Measurements from ENCODE around the gene CHRM1.

Gene CHRM1

GRCh38 chr11:62879235-62879978, 41.8 kb downstream of the CHRM1 start:
- H3K27me3 ChIP-seq (ENCODE audit: insufficient read depth, poor library complexity, severe bottlenecking): no peaks in the 10 kb centered on the region
- TF ChIP-seq, protein P1, sequence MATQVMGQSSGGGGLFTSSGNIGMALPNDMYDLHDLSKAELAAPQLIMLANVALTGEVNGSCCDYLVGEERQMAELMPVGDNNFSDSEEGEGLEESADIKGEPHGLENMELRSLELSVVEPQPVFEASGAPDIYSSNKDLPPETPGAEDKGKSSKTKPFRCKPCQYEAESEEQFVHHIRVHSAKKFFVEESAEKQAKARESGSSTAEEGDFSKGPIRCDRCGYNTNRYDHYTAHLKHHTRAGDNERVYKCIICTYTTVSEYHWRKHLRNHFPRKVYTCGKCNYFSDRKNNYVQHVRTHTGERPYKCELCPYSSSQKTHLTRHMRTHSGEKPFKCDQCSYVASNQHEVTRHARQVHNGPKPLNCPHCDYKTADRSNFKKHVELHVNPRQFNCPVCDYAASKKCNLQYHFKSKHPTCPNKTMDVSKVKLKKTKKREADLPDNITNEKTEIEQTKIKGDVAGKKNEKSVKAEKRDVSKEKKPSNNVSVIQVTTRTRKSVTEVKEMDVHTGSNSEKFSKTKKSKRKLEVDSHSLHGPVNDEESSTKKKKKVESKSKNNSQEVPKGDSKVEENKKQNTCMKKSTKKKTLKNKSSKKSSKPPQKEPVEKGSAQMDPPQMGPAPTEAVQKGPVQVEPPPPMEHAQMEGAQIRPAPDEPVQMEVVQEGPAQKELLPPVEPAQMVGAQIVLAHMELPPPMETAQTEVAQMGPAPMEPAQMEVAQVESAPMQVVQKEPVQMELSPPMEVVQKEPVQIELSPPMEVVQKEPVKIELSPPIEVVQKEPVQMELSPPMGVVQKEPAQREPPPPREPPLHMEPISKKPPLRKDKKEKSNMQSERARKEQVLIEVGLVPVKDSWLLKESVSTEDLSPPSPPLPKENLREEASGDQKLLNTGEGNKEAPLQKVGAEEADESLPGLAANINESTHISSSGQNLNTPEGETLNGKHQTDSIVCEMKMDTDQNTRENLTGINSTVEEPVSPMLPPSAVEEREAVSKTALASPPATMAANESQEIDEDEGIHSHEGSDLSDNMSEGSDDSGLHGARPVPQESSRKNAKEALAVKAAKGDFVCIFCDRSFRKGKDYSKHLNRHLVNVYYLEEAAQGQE (IDR thresholded peaks at IDR 0.05; ENCODE audit: insufficient replicate concordance, low read depth): no peak
- TF ChIP-seq, protein P2, sequence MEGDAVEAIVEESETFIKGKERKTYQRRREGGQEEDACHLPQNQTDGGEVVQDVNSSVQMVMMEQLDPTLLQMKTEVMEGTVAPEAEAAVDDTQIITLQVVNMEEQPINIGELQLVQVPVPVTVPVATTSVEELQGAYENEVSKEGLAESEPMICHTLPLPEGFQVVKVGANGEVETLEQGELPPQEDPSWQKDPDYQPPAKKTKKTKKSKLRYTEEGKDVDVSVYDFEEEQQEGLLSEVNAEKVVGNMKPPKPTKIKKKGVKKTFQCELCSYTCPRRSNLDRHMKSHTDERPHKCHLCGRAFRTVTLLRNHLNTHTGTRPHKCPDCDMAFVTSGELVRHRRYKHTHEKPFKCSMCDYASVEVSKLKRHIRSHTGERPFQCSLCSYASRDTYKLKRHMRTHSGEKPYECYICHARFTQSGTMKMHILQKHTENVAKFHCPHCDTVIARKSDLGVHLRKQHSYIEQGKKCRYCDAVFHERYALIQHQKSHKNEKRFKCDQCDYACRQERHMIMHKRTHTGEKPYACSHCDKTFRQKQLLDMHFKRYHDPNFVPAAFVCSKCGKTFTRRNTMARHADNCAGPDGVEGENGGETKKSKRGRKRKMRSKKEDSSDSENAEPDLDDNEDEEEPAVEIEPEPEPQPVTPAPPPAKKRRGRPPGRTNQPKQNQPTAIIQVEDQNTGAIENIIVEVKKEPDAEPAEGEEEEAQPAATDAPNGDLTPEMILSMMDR (IDR thresholded peaks at IDR 0.05; ENCODE audit: insufficient read depth, low read length): no peak
- no peak for DNase-seq (ENCODE audit: low read depth in 1 of 2, low spot score in 1 of 2)
- H3K27ac ChIP-seq (replicated peaks): peak overlapping the region; percentile 98
- peak overlapping the region; percentile 51; the same call in 1 of the 2 replicates for H3K4me3 ChIP-seq (replicated peaks; ENCODE audit: insufficient read depth, low read length)

DNA sequence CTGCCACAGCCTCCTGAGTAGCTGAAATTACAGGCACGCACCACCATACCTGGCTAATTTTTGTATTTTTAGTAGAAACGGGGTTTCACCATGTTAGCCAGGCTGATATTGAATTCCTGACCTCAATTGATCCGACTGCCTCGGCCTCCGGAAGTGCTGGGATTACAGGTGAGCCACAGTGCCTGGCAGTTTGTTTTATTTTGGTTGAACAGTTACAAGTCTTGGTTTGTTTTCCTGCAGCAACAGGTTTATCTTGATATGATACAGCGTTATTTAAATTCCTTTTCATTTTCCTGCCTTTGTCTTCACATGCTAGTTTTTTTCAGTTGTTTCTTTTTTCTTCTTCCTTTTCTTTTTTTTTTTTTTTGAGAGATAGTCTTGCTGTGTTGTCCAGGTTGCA, 44.5 kb downstream of the CHRM1 start:
- Histone ChIP-seq H3K27me3 (ENCODE audit: insufficient read depth, poor library complexity, severe bottlenecking) (no peaks in the 10 kb centered on the region), H3K27ac (replicated peaks) (no peak overlapping the region), H3K4me3 (replicated peaks; ENCODE audit: insufficient read depth, low read length) (no peak overlapping the region)
- DNase-seq (ENCODE audit: low read depth in 1 of 2, low spot score in 1 of 2): no peak
- TF ChIP-seq GABPA (IDR thresholded peaks at IDR 0.05; ENCODE audit: low read depth) (no peak), SPI1 (IDR thresholded peaks at IDR 0.05; ENCODE audit: borderline replicate concordance, low read depth) (no peak)
- TF ChIP-seq, protein P2 (IDR thresholded peaks at IDR 0.05; ENCODE audit: insufficient read depth, low read length): no peak
- TF ChIP-seq, protein P1 (IDR thresholded peaks at IDR 0.05; ENCODE audit: insufficient replicate concordance, low read depth): no peak

DNA sequence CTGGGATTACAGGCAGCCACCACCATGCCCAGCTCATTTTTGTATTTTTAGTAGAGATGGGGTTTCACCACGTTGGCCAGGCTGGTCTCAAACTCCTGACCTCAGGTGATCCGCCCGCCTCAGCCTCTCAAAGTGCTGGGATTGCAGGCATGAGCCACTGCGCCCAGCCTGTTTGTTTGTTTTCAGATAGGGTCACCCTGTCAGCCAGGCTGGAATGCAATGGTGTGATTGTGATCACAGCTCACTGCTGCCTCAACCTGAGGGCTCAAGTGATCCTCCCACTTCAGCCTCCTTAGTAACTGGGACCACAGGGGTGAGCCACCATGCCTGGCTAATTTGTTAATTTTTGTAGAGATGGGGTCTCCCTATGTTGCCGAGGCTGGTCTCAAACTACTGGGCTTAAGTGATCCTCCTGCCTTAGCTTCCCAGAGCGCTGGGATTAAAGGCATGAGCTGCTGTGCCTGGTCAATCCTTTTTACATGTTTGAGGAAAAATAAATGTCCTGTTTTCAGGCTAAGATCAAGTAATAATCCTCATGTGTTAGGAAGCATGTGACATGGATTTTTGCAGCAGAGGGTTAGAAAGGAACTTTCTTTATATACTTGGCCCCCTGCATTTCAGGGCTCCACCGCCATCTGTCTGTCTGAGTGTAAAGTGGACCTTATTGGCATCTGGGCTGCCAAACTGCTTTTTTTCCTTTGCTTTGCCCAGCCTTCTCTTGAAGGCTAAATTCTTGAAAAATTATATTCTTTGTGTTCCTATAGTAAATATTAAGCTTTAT, 45.3 kb downstream of the CHRM1 start:
- Histone ChIP-seq H3K27me3 (ENCODE audit: insufficient read depth, poor library complexity, severe bottlenecking) (no peaks in the 10 kb centered on the region), H3K27ac (replicated peaks) (no peak overlapping the region), H3K4me3 (replicated peaks; ENCODE audit: insufficient read depth, low read length) (no peak overlapping the region)
- no peak for TF ChIP-seq POLR2AphosphoS5 (IDR thresholded peaks at IDR 0.05; ENCODE audit: low read depth)
- TF ChIP-seq, protein P1 (IDR thresholded peaks at IDR 0.05; ENCODE audit: insufficient replicate concordance, low read depth): no peak
- TF ChIP-seq, protein P2 (IDR thresholded peaks at IDR 0.05; ENCODE audit: insufficient read depth, low read length): no peak
- DNase-seq (ENCODE audit: low read depth in 1 of 2, low spot score in 1 of 2): no peak

Measured in HL-60 (cell line).